DND-41 (cell line): ENCODE data around the gene P2RX2.
A peak's percentile ranks its signal among the peaks of the same experiment; 100 is the strongest.

Experiments
- ATAC-seq: fragments of 200-7000 bp; cut with Tn5 transposase; 3 replicates; pipeline ENCODE4 v1.9.1; 2021; ENCODE audit warnings: low read depth; ENCODE audit not compliant: insufficient read depth
- DNase-seq: peaks from one replicate; pipeline ENCODE4 v3.0.0-alpha.2; 2020
- H2AFZ ChIP-seq: 2 replicates; pipeline ENCODE4 v1.6.0; 2012; ENCODE audit warnings: low read depth, low read length
- H3K27ac ChIP-seq: 2 replicates; pipeline ENCODE4 v1.5.1; 2012; ENCODE audit warnings: low read length, inconsistent platforms
- H3K27me3 ChIP-seq: fragments of 200-600 bp; sonication (generic); 2 replicates; pipeline ENCODE4 v1.6.0; 2012; ENCODE audit warnings: low read length, mild to moderate bottlenecking, inconsistent platforms; ENCODE audit not compliant: insufficient read depth, poor library complexity
- H3K36me3 ChIP-seq: 2 replicates; pipeline ENCODE4 v1.5.1; 2012; ENCODE audit warnings: low read length, inconsistent platforms; ENCODE audit not compliant: insufficient read depth
- H3K4me1 ChIP-seq: 2 replicates; pipeline ENCODE4 v1.5.1; 2012; ENCODE audit warnings: mild to moderate bottlenecking, low read length; ENCODE audit not compliant: insufficient read depth
- H3K4me2 ChIP-seq: 2 replicates; pipeline ENCODE4 v1.6.0; 2012; ENCODE audit warnings: mild to moderate bottlenecking, moderate library complexity, low read length, inconsistent platforms; ENCODE audit not compliant: insufficient read depth
- H3K4me3 ChIP-seq, 2 experiments: fragments of 200-600 bp in 1 of 2; shearing (Covaris generic) in 1 of 2; 2 replicates each; pipeline ENCODE4 v1.5.1; 2012 to 2016; ENCODE audit warnings: inconsistent platforms in 2 of 2, low read length in 2 of 2, mild to moderate bottlenecking in 2 of 2, low read depth in 1 of 2, moderate library complexity in 1 of 2
- H3K79me2 ChIP-seq: 2 replicates; pipeline ENCODE4 v1.6.0; 2012; ENCODE audit warnings: low read length, inconsistent platforms; ENCODE audit not compliant: insufficient read depth
- H3K9ac ChIP-seq: 2 replicates; pipeline ENCODE4 v1.6.0; 2012; ENCODE audit warnings: low read depth, mild to moderate bottlenecking, inconsistent platforms, low read length, moderate library complexity
- H3K9me3 ChIP-seq: 2 replicates; pipeline ENCODE4 v1.5.1; 2012; ENCODE audit warnings: low read length, moderate library complexity, mild to moderate bottlenecking, inconsistent platforms; ENCODE audit not compliant: insufficient read depth, severe bottlenecking
- H4K20me1 ChIP-seq: 2 replicates; pipeline ENCODE4 v1.6.0; 2012; ENCODE audit warnings: low read length; ENCODE audit not compliant: insufficient read depth
- EZH2 ChIP-seq: IDR thresholded peaks from 3 replicates; pipeline ENCODE4 v1.6.1; 2012; ENCODE audit warnings: borderline replicate concordance, low read depth, mild to moderate bottlenecking, moderate library complexity, low read length, inconsistent platforms; ENCODE audit not compliant: severe bottlenecking
- TF ChIP-seq, protein P1 (sequence below): IDR thresholded peaks from 2 replicates; pipeline ENCODE4 v1.5.1; 2012; ENCODE audit warnings: borderline replicate concordance, low read length, moderate library complexity, mild to moderate bottlenecking; ENCODE audit not compliant: poor library complexity, severe bottlenecking; ENCODE audit errors: extremely low read depth

P2RX2 gene

DNA sequence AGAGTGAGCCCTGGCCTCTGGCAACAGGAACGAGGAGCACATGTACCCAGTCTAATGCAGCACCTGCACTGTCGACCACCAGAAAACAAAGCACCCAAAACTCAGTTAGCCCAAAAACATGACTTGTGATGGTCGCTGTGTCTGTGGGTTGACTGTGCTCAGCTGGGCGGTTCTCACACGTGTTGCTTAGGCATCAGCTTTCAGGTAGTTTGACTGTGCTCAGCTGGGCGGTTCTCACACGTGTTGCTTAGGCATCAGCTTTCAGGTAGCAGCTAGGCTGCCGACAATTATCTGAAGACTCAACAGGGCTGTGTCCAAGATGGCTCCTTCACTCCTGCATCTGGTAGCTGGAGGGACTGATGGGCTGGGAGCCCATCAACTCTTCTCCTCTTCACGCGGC is 7.0 kb upstream of the P2RX2 start:
- H4K20me1 ChIP-seq = no peaks in the 10 kb centered on the region
- DNase-seq (no peak), ATAC-seq (no peak)
- no peaks in the 10 kb centered on the region for H3K79me2 ChIP-seq
- peaks cover under 1% of the 10 kb centered on the region for H3K9me3 ChIP-seq
- no peak overlapping the region for H3K9ac ChIP-seq
- H3K27ac ChIP-seq = no peak overlapping the region
- H3K27me3 ChIP-seq = no peaks in the 10 kb centered on the region
- TF ChIP-seq, protein P1, sequence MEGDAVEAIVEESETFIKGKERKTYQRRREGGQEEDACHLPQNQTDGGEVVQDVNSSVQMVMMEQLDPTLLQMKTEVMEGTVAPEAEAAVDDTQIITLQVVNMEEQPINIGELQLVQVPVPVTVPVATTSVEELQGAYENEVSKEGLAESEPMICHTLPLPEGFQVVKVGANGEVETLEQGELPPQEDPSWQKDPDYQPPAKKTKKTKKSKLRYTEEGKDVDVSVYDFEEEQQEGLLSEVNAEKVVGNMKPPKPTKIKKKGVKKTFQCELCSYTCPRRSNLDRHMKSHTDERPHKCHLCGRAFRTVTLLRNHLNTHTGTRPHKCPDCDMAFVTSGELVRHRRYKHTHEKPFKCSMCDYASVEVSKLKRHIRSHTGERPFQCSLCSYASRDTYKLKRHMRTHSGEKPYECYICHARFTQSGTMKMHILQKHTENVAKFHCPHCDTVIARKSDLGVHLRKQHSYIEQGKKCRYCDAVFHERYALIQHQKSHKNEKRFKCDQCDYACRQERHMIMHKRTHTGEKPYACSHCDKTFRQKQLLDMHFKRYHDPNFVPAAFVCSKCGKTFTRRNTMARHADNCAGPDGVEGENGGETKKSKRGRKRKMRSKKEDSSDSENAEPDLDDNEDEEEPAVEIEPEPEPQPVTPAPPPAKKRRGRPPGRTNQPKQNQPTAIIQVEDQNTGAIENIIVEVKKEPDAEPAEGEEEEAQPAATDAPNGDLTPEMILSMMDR = no peak
- no peak for TF ChIP-seq EZH2
- H2AFZ ChIP-seq = no peak overlapping the region
- no peaks in the 10 kb centered on the region for H3K36me3 ChIP-seq
- H3K4me1 ChIP-seq = peaks cover 3% of the 10 kb centered on the region
- H3K4me3 ChIP-seq = no peak overlapping the region
- no peak overlapping the region for H3K4me2 ChIP-seq

DNA sequence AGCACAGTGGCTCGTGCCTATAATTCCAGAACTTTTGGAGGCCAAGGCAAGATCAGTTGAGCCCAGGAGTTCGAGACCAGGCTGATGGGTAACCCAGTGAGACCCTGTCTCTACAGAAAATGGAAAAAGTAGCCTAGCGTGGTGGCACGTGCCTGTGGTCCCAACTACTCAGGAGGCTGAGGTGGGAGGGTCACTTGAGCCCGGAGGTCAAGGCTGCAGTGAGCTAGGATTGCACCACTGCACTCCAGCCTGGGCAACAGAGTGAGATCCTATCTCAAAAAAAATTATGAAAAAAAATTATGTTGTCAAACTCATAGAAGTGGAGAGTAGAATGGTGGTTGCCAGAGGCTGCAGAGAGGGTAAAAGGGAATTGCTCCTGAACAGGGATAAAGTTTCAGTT is 4.5 kb upstream of the P2RX2 start:
- TF ChIP-seq, protein P1 = no peak
- TF ChIP-seq EZH2 = no peak
- no peaks in the 10 kb centered on the region for H3K79me2 ChIP-seq
- H3K36me3 ChIP-seq = no peaks in the 10 kb centered on the region
- no peaks in the 10 kb centered on the region for H3K27me3 ChIP-seq
- no peak overlapping the region for H3K9ac ChIP-seq
- no peaks in the 10 kb centered on the region for H4K20me1 ChIP-seq
- peaks cover 3% of the 10 kb centered on the region for H3K4me1 ChIP-seq
- DNase-seq = no peak
- no peak overlapping the region for H3K4me2 ChIP-seq
- ATAC-seq = no peak
- H3K4me3 ChIP-seq = no peak overlapping the region
- H2AFZ ChIP-seq = no peak overlapping the region
- no peak overlapping the region for H3K27ac ChIP-seq
- peaks cover 13% of the 10 kb centered on the region for H3K9me3 ChIP-seq

DNA sequence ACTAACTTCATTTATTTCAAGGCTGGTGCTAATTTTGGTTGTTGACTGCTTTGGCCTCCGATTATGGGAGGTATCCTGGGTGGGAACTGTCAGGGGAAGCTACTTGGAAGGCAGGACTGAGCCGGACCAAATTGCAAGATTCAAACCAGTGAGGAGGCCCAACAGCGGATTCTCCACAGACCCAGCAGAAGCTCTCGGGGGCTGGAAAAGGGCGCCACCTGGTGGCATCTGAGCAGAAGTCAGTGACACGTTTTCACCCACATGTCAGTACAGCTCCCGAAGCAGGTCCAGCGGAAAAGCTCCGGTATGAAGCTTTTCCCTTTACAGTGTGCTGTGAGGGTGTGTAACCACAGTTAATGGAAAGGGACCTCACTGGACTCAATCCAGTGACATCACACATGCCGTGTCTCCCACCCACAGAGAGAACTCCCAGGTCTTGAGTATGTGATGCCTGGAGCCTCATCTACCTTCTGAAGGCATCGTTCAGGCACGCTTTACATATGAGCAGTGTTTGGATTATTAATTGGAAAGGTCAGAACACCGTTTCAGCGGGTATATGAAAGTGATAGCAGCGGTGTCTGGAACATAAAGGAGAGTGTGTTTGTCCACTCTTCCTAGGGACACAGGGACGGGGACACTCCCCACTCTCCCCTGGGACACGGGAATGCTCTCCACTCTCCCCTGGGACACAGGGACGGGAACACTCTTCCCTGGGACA is 3.6 kb upstream of the P2RX2 start:
- ATAC-seq (peak; percentile 89), DNase-seq (peak; percentile 80)
- no peak overlapping the region for H3K27ac ChIP-seq
- TF ChIP-seq, protein P1 = peak; percentile 94
- no peak for TF ChIP-seq EZH2
- no peak overlapping the region for H3K4me2 ChIP-seq
- H3K4me3 ChIP-seq = no peak overlapping the region
- H3K4me1 ChIP-seq = peaks cover 3% of the 10 kb centered on the region
- peaks cover 13% of the 10 kb centered on the region for H3K9me3 ChIP-seq
- no peak overlapping the region; the same call in 1 of the 2 replicates for H2AFZ ChIP-seq
- H3K79me2 ChIP-seq = no peaks in the 10 kb centered on the region
- no peak overlapping the region for H3K9ac ChIP-seq
- H3K36me3 ChIP-seq = no peaks in the 10 kb centered on the region
- H4K20me1 ChIP-seq = no peaks in the 10 kb centered on the region
- no peaks in the 10 kb centered on the region for H3K27me3 ChIP-seq
